ENCODE data around the gene RASA4B.
"Not testable (repeated sequence)": the region's sequence is repeated elsewhere in the genome, so short reads cannot be mapped to it uniquely, and the experiment has no call there.

DNA sequence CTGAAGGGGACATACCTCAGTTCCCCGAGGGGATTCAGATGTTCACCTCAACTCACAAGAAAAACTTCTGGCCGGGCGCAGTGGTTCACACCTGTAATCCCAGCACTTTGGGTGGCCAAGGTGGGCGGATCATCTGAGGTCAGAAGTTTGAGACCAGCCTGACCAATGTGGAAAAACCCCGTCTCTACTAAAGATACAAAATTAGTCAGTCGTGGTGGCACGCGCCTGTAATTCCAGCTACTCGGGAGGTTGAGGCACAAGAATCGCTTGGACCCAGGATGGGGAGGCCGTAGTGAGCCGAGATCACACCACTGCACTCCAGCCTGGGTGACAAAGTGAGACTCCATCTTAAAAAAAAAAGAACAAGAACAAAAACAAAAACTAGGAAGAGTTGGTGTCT, 27.7 kb upstream of the RASA4B start:
- TF ChIP-seq, protein P1, sequence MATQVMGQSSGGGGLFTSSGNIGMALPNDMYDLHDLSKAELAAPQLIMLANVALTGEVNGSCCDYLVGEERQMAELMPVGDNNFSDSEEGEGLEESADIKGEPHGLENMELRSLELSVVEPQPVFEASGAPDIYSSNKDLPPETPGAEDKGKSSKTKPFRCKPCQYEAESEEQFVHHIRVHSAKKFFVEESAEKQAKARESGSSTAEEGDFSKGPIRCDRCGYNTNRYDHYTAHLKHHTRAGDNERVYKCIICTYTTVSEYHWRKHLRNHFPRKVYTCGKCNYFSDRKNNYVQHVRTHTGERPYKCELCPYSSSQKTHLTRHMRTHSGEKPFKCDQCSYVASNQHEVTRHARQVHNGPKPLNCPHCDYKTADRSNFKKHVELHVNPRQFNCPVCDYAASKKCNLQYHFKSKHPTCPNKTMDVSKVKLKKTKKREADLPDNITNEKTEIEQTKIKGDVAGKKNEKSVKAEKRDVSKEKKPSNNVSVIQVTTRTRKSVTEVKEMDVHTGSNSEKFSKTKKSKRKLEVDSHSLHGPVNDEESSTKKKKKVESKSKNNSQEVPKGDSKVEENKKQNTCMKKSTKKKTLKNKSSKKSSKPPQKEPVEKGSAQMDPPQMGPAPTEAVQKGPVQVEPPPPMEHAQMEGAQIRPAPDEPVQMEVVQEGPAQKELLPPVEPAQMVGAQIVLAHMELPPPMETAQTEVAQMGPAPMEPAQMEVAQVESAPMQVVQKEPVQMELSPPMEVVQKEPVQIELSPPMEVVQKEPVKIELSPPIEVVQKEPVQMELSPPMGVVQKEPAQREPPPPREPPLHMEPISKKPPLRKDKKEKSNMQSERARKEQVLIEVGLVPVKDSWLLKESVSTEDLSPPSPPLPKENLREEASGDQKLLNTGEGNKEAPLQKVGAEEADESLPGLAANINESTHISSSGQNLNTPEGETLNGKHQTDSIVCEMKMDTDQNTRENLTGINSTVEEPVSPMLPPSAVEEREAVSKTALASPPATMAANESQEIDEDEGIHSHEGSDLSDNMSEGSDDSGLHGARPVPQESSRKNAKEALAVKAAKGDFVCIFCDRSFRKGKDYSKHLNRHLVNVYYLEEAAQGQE (IDR thresholded peaks at IDR 0.05; ENCODE audit: unreplicated experiment) = not testable (repeated sequence)
- not testable (repeated sequence) for TF ChIP-seq CTCF (conservative IDR thresholded peaks at IDR 0.05; ENCODE audit: low read depth in 2 of 2); EZH2phosphoT487 (IDR thresholded peaks at IDR 0.05; ENCODE audit: unreplicated experiment)
